SU-DHL-6 (cell line): ENCODE measurements around the gene ZKSCAN1.

Experiments
- EZH2phosphoT487 ChIP-seq: fragments of 200-600 bp; sonication (generic), shearing (Covaris generic); conservative IDR thresholded peaks from 2 replicates; pipeline ENCODE4 v1.6.1; 2018; ENCODE audit warnings: mild to moderate bottlenecking, antibody characterized with exemption, low read length, moderate library complexity, mixed read lengths
- TF ChIP-seq, protein P1 (sequence below): fragments of 200-600 bp; sonication (generic); IDR thresholded peaks from one replicate; pipeline ENCODE4 v1.5.1; 2017; ENCODE audit warnings: antibody characterized with exemption, mild to moderate bottlenecking, low read length, moderate library complexity; ENCODE audit not compliant: insufficient read depth, poor library complexity, severe bottlenecking

DNA sequence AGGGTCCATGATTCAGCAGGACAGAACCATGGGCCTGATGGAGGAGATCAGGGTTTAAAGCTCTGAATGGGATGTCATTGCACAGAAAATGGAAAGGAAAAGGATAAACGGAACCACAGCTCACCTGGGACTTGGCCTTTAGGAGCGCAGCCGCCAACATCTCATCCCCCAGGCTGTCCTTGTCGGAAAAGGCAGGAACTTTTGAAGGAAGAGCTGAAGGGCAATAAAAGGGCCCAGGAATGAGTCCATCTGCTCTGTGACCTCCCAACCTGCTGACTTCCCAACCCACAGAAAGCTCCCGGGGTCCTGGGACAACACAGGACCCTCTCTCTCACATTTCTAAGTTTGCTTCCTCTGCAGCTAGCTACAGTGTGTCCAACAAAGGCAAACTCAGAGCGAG lies 60.0 kb downstream of the ZKSCAN1 start:
- TF ChIP-seq, protein P1, sequence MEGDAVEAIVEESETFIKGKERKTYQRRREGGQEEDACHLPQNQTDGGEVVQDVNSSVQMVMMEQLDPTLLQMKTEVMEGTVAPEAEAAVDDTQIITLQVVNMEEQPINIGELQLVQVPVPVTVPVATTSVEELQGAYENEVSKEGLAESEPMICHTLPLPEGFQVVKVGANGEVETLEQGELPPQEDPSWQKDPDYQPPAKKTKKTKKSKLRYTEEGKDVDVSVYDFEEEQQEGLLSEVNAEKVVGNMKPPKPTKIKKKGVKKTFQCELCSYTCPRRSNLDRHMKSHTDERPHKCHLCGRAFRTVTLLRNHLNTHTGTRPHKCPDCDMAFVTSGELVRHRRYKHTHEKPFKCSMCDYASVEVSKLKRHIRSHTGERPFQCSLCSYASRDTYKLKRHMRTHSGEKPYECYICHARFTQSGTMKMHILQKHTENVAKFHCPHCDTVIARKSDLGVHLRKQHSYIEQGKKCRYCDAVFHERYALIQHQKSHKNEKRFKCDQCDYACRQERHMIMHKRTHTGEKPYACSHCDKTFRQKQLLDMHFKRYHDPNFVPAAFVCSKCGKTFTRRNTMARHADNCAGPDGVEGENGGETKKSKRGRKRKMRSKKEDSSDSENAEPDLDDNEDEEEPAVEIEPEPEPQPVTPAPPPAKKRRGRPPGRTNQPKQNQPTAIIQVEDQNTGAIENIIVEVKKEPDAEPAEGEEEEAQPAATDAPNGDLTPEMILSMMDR: no peak
- TF ChIP-seq EZH2phosphoT487: no peak
